Stimulated activated CD4-positive, alpha-beta T cell treated with anti-CD3 and anti-CD28 coated beads, Interleukin-4, amount 100 ng/mL, for 48 hours (primary cell): Measurements from ENCODE around the gene TMEM51.
"Not testable (repeated sequence)": the region's sequence is repeated elsewhere in the genome, so short reads cannot be mapped to it uniquely, and the experiment has no call there.

ENCODE experiments used
- DNase-seq, 2 donors: peaks; one replicate each; pipeline ENCODE4 v3.0.0-alpha.2; 2020; ENCODE audit warnings: low read depth in 2 of 2

The TMEM51 gene

GRCh38 chr1:15128077-15128476 is 25.5 kb upstream of the TMEM51 start:
- DNase-seq: no peak

DNA sequence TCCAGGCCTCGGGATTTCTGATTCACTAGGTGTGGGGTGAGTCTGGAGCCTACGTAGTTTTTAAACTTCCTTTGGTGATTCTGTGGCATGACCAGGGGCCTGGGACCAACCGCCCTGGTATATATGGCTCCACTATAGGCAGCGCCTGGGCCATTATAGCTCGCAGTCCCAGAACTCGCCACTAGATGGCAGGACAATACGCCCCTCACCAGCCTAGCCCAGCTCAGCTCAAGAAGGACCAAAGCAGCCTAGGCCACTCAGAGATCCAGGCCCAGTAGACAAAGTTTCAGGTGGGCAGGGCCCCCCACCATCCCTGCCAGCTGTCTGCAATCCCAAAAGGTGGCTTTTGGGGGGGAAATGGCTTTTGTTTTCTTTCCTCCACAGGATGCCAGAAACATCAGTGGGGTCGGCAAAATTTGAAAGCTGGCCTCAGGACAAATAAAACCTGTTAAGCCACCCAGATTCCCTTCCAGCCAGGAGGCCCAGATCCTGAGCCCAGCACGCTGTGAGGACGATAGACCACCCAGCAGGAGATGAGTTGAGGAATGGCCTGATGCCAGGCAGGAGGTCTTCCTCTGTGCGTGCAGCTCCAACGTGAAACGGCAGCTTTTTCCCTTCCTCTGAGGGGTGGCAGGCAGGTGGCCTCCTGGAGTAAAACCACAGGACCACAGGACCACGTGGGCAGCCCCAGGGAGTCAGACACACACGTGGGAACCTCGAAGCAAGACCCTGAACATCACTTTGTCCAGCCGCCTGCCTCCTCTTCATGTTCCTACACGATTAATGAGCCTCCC is 24.8 kb upstream of the TMEM51 start:
- peak; percentile 53 to 74 for DNase-seq

DNA sequence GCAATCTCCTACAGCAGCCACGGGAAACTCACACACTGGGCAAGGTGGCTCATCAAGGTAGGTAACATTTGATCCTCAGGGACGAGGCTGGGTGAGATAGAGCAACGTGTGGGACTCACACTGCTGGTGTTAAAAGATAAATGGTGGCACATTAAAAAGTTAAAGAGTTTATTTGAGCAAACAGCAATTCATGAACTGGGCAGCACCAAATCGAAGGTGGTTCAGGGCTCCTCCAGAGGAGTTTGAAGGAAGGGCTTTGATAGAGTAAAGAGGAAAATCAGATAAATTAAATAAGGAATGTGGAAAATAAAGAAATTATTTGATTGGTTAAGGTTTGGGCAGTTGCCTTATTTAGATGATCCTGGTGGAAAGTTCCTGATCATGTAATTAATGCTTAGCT is 23.6 kb upstream of the TMEM51 start:
- DNase-seq: no peak

DNA sequence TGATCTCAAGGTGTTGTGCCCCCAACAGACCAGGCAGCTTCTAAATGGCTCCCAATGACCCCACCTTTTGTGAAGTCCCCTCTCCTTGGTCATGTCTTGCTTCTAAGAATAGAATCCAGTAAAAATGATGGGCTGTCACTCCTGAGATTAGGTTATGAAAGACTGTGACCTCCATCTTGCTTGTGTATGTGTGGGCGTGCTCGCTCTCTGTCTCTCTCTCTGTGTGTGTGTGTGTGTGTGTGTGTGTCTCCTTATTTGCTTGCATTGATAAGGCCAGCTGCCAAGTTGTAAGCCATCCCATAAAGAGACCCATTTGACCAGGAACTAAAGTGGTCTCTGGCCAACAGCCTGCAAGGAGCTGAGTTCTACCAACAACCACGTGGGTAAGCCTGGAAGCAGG is 22.9 kb upstream of the TMEM51 start:
- no peak for DNase-seq

- no peak for DNase-seq
Observed at GRCh38 chr1:15132965-15133364, 20.6 kb upstream of the TMEM51 start.

GRCh38 chr1:15134285-15134684 is 19.3 kb upstream of the TMEM51 start:
- no peak for DNase-seq

DNA sequence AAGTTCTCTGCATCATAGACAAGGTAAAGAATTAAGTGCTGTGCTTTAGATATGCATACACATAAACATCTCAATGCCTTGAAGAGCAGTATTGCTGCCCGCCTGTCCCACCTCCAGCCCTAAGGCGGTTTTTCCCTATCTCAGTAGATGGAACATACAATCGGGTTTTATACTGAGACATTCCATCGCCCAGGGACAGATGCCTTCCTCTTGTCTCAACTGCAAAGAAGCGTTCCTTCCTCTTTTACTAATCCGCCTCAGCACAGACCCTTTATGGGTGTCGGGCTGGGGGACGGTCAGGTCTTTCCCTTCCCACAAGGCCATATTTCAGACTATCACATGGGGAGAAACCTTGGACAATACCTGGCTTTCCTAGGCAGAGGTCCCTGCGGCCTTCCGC is 17.9 kb upstream of the TMEM51 start:
- not testable (repeated sequence) for DNase-seq

GRCh38 chr1:15137809-15138208 is 15.7 kb upstream of the TMEM51 start:
- no peak for DNase-seq

DNA sequence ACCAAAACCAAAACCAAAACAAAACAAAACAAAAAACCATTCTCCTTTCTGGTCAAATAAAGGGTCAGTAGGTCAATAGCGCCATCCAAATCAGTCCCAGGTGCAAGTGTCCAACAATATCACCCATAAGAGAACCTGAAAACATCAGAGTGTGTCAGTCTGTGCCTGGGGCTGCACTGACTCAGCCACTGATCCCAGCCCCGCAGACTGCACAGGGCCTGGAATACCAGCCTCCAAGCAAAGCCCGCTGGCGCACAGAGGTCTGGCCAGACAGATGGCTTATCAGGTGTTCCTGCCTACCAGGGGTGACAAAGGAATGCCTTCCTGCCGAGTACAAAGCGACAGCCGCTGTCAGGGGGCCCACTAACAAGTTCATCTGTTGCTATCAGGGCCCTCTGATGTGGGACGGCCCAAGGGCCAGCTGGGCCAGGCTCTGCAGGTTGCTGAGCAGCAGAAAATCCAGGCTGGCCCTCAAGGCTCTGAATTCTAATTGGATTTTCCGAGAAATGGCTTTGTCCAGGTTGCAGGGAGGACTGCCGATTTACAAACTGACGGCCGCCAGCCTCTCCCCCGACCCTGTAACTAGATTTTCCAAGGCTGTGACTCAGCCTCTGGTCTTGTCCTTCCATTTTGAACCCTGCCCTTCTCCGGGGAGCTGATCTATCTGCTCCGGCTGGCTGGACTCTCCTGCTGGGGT is 13.7 kb upstream of the TMEM51 start:
- DNase-seq: no peak

- DNase-seq: no peak
Observed at GRCh38 chr1:15141935-15142539, 11.5 kb upstream of the TMEM51 start.

DNA sequence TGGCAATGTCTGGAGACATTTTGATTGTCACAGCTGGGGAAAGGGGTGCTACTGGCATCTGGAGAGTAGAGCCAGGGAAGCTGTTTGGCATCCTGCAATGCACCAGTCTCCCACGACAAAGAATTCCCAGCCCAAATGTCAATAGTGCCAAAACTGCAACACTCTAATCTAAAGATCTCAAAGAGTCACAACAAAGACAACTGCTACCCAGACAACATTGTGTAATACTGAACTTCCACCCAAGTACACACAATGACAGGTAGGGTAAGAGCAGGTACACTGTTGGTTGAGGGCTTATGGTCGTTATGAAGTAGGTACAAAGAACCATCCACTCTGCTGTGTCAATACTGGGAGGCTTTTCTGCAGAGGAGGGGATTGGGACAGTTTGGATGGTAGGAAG is 8.2 kb upstream of the TMEM51 start:
- no peak for DNase-seq

DNA sequence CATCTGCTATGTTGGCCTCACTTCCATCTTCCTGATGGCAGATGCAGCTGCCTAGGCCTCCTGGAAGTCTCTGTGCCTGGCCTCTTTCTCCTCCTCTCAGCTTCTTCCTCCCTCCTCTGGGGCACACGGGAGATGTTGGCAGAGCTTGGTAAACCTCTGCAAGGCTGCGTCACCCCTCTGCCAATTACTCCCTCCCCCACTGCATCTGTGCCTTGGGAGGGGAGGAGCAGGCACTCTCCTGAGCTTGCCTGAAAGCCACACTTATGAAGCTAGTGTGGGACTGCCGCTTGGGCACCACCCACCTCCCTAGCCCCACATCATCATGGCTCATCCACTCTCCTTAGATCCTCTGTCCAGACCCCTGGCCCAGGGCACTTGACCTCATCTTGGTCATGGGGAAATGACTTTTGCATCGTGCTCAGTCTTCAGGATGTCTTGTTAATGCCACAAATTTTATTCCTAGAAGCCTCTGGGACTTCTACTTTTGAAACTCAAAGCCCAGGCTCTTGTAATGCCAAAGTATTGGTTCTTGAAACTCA is 7.3 kb upstream of the TMEM51 start:
- DNase-seq: no peak

DNA sequence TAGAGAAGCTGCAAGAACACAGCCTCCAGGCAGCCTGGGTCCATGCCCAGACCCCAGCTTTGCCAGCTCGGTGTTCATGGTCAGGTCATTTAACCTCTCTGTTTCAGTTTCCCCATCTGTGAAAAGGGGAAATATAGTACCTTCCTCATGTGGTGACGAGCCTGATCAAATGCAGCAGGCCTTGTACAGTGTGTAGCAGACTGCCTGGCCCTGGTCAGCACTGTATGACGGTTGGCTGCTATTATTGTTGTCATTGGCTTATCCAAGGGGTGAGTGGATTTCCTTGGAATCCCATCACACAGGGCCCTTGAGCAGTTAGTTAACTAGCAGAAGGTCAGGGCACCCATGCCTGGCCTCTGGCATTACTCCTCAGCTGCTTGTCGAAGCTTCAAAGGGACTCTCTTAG is 6.6 kb upstream of the TMEM51 start:
- DNase-seq: no peak

DNA sequence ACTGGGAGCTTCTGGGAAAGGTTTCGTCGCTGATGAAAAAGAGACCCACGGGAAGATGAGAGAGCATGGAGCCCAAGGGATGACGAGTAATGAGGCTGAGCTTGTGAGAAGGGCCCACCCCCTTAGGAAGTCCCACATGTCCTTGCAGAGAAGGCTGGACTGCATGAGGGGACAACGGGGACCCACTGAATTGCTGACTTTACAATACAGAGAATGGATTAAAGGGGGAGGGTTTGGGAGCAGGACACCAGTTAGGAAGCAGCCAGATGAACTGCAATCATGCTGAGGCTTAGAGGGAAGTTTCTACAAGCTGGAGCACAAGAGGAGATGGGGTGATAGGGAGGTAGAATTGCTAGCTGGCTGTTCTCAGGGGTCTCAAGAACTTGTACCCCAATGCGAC is 5.5 kb upstream of the TMEM51 start:
- no peak for DNase-seq

- no peak for DNase-seq
Observed at GRCh38 chr1:15148475-15148874, 5.1 kb upstream of the TMEM51 start.

- no peak for DNase-seq
Observed at GRCh38 chr1:15148941-15149340, 4.6 kb upstream of the TMEM51 start.

- no peak for DNase-seq
Observed at GRCh38 chr1:15150376-15150775, 3.2 kb upstream of the TMEM51 start.

GRCh38 chr1:15151377-15151806 is 2.2 kb upstream of the TMEM51 start:
- DNase-seq: no peak

GRCh38 chr1:15151871-15152270 is 1.7 kb upstream of the TMEM51 start:
- DNase-seq: no peak

- no peak for DNase-seq
Observed at GRCh38 chr1:15152318-15153183, 996 bp upstream of the TMEM51 start.

GRCh38 chr1:15153842-15154479 is 414 bp downstream of the TMEM51 start:
- peak; percentile 31 to 40 for DNase-seq
